Endothelial cell of umbilical vein (primary cell): ENCODE data around the gene LIMK2.

Experiments
- CTCF ChIP-seq, 2 donors: IDR thresholded peaks; 1 replicate in 1 of 2; 2 replicates in 1 of 2; pipeline ENCODE4 v1.5.1; 2011; ENCODE audit warnings: low read length in 2 of 2, mild to moderate bottlenecking in 2 of 2, moderate library complexity in 2 of 2, control low read depth in 1 of 2, inconsistent platforms in 1 of 2, low read depth in 1 of 2; ENCODE audit not compliant: insufficient read depth in 1 of 2; ENCODE audit errors: extremely low read depth in 1 of 2
- EZH2 ChIP-seq: IDR thresholded peaks from 2 replicates; pipeline ENCODE4 v1.6.1; 2012; ENCODE audit warnings: borderline replicate concordance, low read depth, mild to moderate bottlenecking, moderate library complexity, low read length, inconsistent platforms; ENCODE audit not compliant: severe bottlenecking
- FOS ChIP-seq: IDR thresholded peaks from 2 replicates; pipeline ENCODE4 v1.6.1; 2011; ENCODE audit warnings: mild to moderate bottlenecking, low read length, moderate library complexity, borderline replicate concordance; ENCODE audit not compliant: insufficient read depth
- MYC ChIP-seq: IDR thresholded peaks from one replicate; pipeline ENCODE4 v1.6.1; 2011; ENCODE audit warnings: mild to moderate bottlenecking, low read depth, low read length
- POLR2A ChIP-seq: IDR thresholded peaks from 2 replicates; pipeline ENCODE4 v1.6.1; 2012; ENCODE audit warnings: low read depth, mild to moderate bottlenecking, control low read depth, low read length
- POLR2AphosphoS5 ChIP-seq: IDR thresholded peaks from 2 replicates; pipeline ENCODE4 v1.6.1; 2012; ENCODE audit warnings: low read depth, mild to moderate bottlenecking, control low read depth, low read length, moderate library complexity; ENCODE audit not compliant: insufficient read depth

- no peak for TF ChIP-seq MYC
- no peak for TF ChIP-seq EZH2
- TF ChIP-seq CTCF (IDR thresholded peaks at IDR 0.05; ENCODE audit: extremely low read depth in 1 of 2, insufficient read depth in 1 of 2, low read depth in 1 of 2, low read length in 2 of 2): no peak
- no peak for TF ChIP-seq FOS
- TF ChIP-seq POLR2A: no peak
- TF ChIP-seq POLR2AphosphoS5: no peak
Measured at GRCh38 chr22:31170971-31171370, 41.1 kb upstream of the LIMK2 start.
